ENCODE measurements around the gene CWF19L2. TPM values are rescaled to one million over a fixed set of nuclear protein-coding genes. Genes with fewer than 3 reads are reported as not detected.

The CWF19L2 gene
- total RNA-seq, 3 donors from 2014 or later: 11.4 to 13.3 (median 11.5) TPM

- H3K27me3 Mint-ChIP-seq (ENCODE audit: low read depth): no peaks in the 10 kb centered on the region
- no peak overlapping the region for H3K4me3 Mint-ChIP-seq
- no peaks in the 10 kb centered on the region for H3K4me1 Mint-ChIP-seq (ENCODE audit: low read depth)
- no peaks in the 10 kb centered on the region for H3K9me3 Mint-ChIP-seq
- ATAC-seq (no peak), DNase-seq (no peak)
- H3K36me3 Mint-ChIP-seq (ENCODE audit: insufficient read depth): peaks cover 60% of the 10 kb centered on the region
Observed at GRCh38 chr11:107307991-107308390, 149.6 kb downstream of the CWF19L2 start.

- no peaks in the 10 kb centered on the region for H3K27me3 Mint-ChIP-seq (ENCODE audit: low read depth)
- no peak for DNase-seq
- peaks cover 62% of the 10 kb centered on the region for H3K36me3 Mint-ChIP-seq (ENCODE audit: insufficient read depth)
- no peak for ATAC-seq
- H3K4me3 Mint-ChIP-seq: no peak overlapping the region
- peaks cover 6% of the 10 kb centered on the region for H3K9me3 Mint-ChIP-seq
- no peaks in the 10 kb centered on the region for H3K4me1 Mint-ChIP-seq (ENCODE audit: low read depth)
Observed at GRCh38 chr11:107301878-107302277, 155.7 kb downstream of the CWF19L2 start.

- H3K27me3 Mint-ChIP-seq (ENCODE audit: low read depth): no peaks in the 10 kb centered on the region
- no peak for ATAC-seq
- peaks cover 57% of the 10 kb centered on the region for H3K36me3 Mint-ChIP-seq (ENCODE audit: insufficient read depth)
- no peak overlapping the region for H3K4me3 Mint-ChIP-seq
- peaks cover 27% of the 10 kb centered on the region for H3K9me3 Mint-ChIP-seq
- DNase-seq: no peak
- H3K4me1 Mint-ChIP-seq (ENCODE audit: low read depth): no peaks in the 10 kb centered on the region
Observed at GRCh38 chr11:107293677-107294344, 163.8 kb downstream of the CWF19L2 start.

GRCh38 chr11:107282195-107282594, 175.4 kb downstream of the CWF19L2 start:
- DNase-seq (no peak), ATAC-seq (no peak)
- H3K27me3 Mint-ChIP-seq (ENCODE audit: low read depth): no peaks in the 10 kb centered on the region
- H3K36me3 Mint-ChIP-seq (ENCODE audit: insufficient read depth): no peaks in the 10 kb centered on the region
- no peaks in the 10 kb centered on the region for H3K4me1 Mint-ChIP-seq (ENCODE audit: low read depth)
- H3K9me3 Mint-ChIP-seq: peaks cover 34% of the 10 kb centered on the region
- H3K4me3 Mint-ChIP-seq: no peak overlapping the region

Other genes with a start within 250 kb of the CWF19L2 start
- gene ALKBH8, start 107.9 kb upstream of the CWF19L2 start, total RNA-seq: 10 to 100 TPM; 17.8 to 22.2 (median 20.8) TPM
- gene ELMOD1, start 133.3 kb upstream of the CWF19L2 start, total RNA-seq: not detected